ENCODE measurements around the gene TREX2. TPM values are rescaled to one million over a fixed set of nuclear protein-coding genes. Genes with fewer than 3 reads are reported as not detected.

TREX2 gene
- total RNA-seq, 1 experiment from 2014 or later = 1.1 TPM

DNA sequence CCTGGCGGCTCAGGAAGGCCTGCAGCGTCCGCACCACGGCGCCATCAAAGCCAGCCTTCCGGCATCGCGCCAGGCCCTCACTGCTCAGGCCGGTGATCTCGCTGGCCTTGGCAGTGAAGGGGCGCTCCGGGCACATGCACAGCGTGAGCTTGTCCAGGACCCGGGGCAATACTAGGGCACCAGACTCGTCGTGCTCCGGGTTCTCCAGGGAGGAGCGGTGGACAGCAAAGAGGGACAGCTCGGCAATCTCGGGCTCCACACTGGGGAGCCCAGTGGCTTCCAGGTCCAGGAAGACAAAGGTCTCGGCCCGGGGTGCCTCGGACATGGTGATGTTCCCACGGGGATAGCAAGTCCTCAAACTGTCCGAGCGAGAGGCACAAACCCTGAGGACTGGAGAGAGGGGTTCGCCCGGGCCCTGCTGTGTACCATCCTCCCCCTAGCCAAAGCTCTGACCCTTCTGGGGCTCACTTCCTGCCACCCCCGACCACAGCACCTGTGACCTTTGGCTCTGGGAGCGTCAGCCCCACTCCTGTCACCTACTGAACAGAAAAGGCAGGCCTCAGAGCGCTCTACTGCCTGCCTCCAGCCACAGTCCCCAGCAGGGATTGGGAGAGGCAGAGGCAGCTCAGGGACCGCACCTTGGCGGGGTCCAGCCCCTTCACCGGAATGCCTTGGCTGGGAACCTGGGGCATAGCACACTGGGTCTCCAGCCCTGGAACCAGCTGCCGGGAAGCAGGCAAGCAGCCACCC lies 575 bp downstream of the TREX2 start:
- no peak overlapping the region for H3K18ac ChIP-seq (ENCODE audit: insufficient read length, low read depth, low read length)
- no peak overlapping the region for H3T11ph ChIP-seq (ENCODE audit: low read length)
- no CpG with 5 or more reads among the region's 35 CpGs for WGBS (ENCODE audit: extremely low coverage, insufficient read length, low lambda C conversion rate)
- H3K9ac ChIP-seq (ENCODE audit: extremely low read depth, insufficient read length, low read length) = no peak overlapping the region
- Mint-ChIP-seq H3K27ac (no peak overlapping the region), H3K4me3 (no peak overlapping the region), H3K36me3 (ENCODE audit: insufficient read depth in 1 of 3, low read depth in 3 of 3) (peaks cover 5 to 7% (median 5%) of the 10 kb centered on the region in 3 experiments; a peak in 4 of 7 replicates), H3K27me3 (ENCODE audit: low read depth) (peaks cover 4% of the 10 kb centered on the region; the same call in 1 of the 2 replicates), H3K4me1 (no peaks in the 10 kb centered on the region), H3K9me3 (peaks cover 44 to 64% of the 10 kb centered on the region in 2 experiments)
- no peak overlapping the region for H4K91ac ChIP-seq (ENCODE audit: insufficient read length, low read depth, low read length)
- DNase-seq = no peak
- no peak overlapping the region for H2AK5ac ChIP-seq (ENCODE audit: insufficient read length, low read length)
- no peak overlapping the region for H3K56ac ChIP-seq (ENCODE audit: insufficient read length, low read depth, low read length)
- H2BK20ac ChIP-seq (ENCODE audit: low read depth, low read length, poor library complexity, severe bottlenecking) = no peak overlapping the region
- H3K27ac ChIP-seq (ENCODE audit: insufficient read length, low read depth, low read length) = no peak overlapping the region
- H3K14ac ChIP-seq (ENCODE audit: insufficient read depth, low read length) = no peak overlapping the region
- H3K4me2 ChIP-seq (ENCODE audit: insufficient read depth, insufficient read length, low read length) = no peak overlapping the region
- no peak overlapping the region for H4K5ac ChIP-seq (ENCODE audit: insufficient read length, low read depth, low read length)
- no peaks in the 10 kb centered on the region for H4K20me1 ChIP-seq (ENCODE audit: control insufficient read depth, insufficient read depth, insufficient read length)
- H3K79me2 ChIP-seq (ENCODE audit: insufficient read depth, low read length) = no peaks in the 10 kb centered on the region
- H3K23ac ChIP-seq (ENCODE audit: insufficient read length, low read depth, low read length) = no peak overlapping the region
- H2BK5ac ChIP-seq (ENCODE audit: insufficient read length, low read length) = no peak overlapping the region
- H2BK120ac ChIP-seq (ENCODE audit: low read depth, low read length, poor library complexity, severe bottlenecking) = no peak overlapping the region
- no peaks in the 10 kb centered on the region for H3K4me1 ChIP-seq (ENCODE audit: insufficient read depth, low read length)
- H3K4ac ChIP-seq (ENCODE audit: low read depth, low read length) = no peak overlapping the region
- no peaks in the 10 kb centered on the region for H3K79me1 ChIP-seq (ENCODE audit: insufficient read depth, low read depth, low read length, poor library complexity, severe bottlenecking)
- H4K8ac ChIP-seq (replicated peaks; ENCODE audit: insufficient read length, low read depth, low read length) = no peak overlapping the region
- TF ChIP-seq CTCF (conservative IDR thresholded peaks at IDR 0.05) = no peak
- no peak overlapping the region for H2BK15ac ChIP-seq (ENCODE audit: low read depth, low read length)
- no peaks in the 10 kb centered on the region for H3K27me3 ChIP-seq (ENCODE audit: insufficient read depth, low read length)
- H2BK12ac ChIP-seq (ENCODE audit: insufficient read length, low read depth, low read length) = no peak overlapping the region
- H2AFZ ChIP-seq (ENCODE audit: low read length) = no peak overlapping the region
- no peaks in the 10 kb centered on the region for H3K23me2 ChIP-seq (ENCODE audit: insufficient read length, low read depth, low read length, poor library complexity, severe bottlenecking)
- H3K9me3 ChIP-seq (ENCODE audit: control insufficient read depth, low read depth, low read length) = peaks cover 10% of the 10 kb centered on the region

All from H9 (cell line).